DND-41 (cell line): ENCODE results near the gene C11orf58.

Experiments
- CTCF ChIP-seq: IDR thresholded peaks from 2 replicates; pipeline ENCODE4 v1.5.1; 2012; ENCODE audit warnings: borderline replicate concordance, low read length, moderate library complexity, mild to moderate bottlenecking; ENCODE audit not compliant: poor library complexity, severe bottlenecking; ENCODE audit errors: extremely low read depth
- EZH2 ChIP-seq: IDR thresholded peaks from 3 replicates; pipeline ENCODE4 v1.6.1; 2012; ENCODE audit warnings: borderline replicate concordance, low read depth, mild to moderate bottlenecking, moderate library complexity, low read length, inconsistent platforms; ENCODE audit not compliant: severe bottlenecking

GRCh38 chr11:16799890-16800289 lies 61.4 kb downstream of the C11orf58 start:
- TF ChIP-seq CTCF: no peak
- TF ChIP-seq EZH2: no peak
